GM21526 (cell line): Measurements from ENCODE around the gene CHMP4A.

ENCODE experiments used
- ATAC-seq: cut with Tn5 transposase; IDR thresholded peaks from one replicate; pipeline ENCODE4 v1.9.1; 2021; ENCODE audit warnings: moderate library complexity; ENCODE audit not compliant: unreplicated experiment, low FRiP score

Gene CHMP4A

GRCh38 chr14:24212924-24213865 lies at the start of gene CHMP4A:
CHMP4A (minus strand) TSS chr14:24213488; CDS start chr14:24213439, 49 bp downstream.
- peak; percentile 77 for ATAC-seq

- ATAC-seq: no peak
Measured at GRCh38 chr14:24261969-24262327, 48.7 kb upstream of the CHMP4A start.

- no peak for ATAC-seq
Measured at GRCh38 chr14:24261256-24261968, 48.1 kb upstream of the CHMP4A start.

- ATAC-seq: no peak
Measured at GRCh38 chr14:24260780-24261157, 47.5 kb upstream of the CHMP4A start.

- ATAC-seq: no peak
Measured at GRCh38 chr14:24260026-24260779, 46.9 kb upstream of the CHMP4A start.

- ATAC-seq: no peak
Measured at GRCh38 chr14:24259282-24260025, 46.2 kb upstream of the CHMP4A start.

- ATAC-seq: no peak
Measured at GRCh38 chr14:24258548-24259265, 45.4 kb upstream of the CHMP4A start.

GRCh38 chr14:24258119-24258518 lies 44.8 kb upstream of the CHMP4A start:
- no peak for ATAC-seq

GRCh38 chr14:24256960-24257359 lies 43.7 kb upstream of the CHMP4A start:
- no peak for ATAC-seq

- ATAC-seq: no peak
Measured at GRCh38 chr14:24255931-24256711, 42.8 kb upstream of the CHMP4A start.

GRCh38 chr14:24255438-24255837 lies 42.1 kb upstream of the CHMP4A start:
- no peak for ATAC-seq

- ATAC-seq: no peak
Measured at GRCh38 chr14:24254630-24255392, 41.5 kb upstream of the CHMP4A start.

GRCh38 chr14:24253936-24254335 lies 40.6 kb upstream of the CHMP4A start:
- no peak for ATAC-seq

- no peak for ATAC-seq
Measured at GRCh38 chr14:24252289-24253124, 39.2 kb upstream of the CHMP4A start.

- no peak for ATAC-seq
Measured at GRCh38 chr14:24251880-24252288, 38.6 kb upstream of the CHMP4A start.

- no peak for ATAC-seq
Measured at GRCh38 chr14:24250354-24250753, 37.1 kb upstream of the CHMP4A start.
